ENCODE measurements around the gene EMP1. TPM values are rescaled to one million over a fixed set of nuclear protein-coding genes. Genes with fewer than 3 reads are reported as not detected.

The EMP1 gene
- total and polyA plus RNA-seq, 2 of the 8 experiments (the other 6 are each of a cell fraction or from before 2014, with no cell fraction given) = 0.17 to 0.65 TPM

GRCh38 chr12:13255792-13256691, 59.5 kb downstream of the EMP1 start (continued):
- TF ChIP-seq POLR2A (IDR thresholded peaks at IDR 0.05; ENCODE audit: control extremely low read depth in 1 of 2, low read depth in 2 of 2, low read length in 2 of 2) = peak in 1 of 2 experiments; percentile 65; a peak in 2 of 3 replicates
- TF ChIP-seq HDAC2 (IDR thresholded peaks at IDR 0.05; ENCODE audit: borderline replicate concordance in 1 of 2, low read depth in 2 of 2, low read length in 2 of 2) = no peak
- TF ChIP-seq MAX (IDR thresholded peaks at IDR 0.05) = peak; percentile 53
- TF ChIP-seq SIRT6 (IDR thresholded peaks at IDR 0.05; ENCODE audit: low read length) = no peak
- TF ChIP-seq SUZ12 (IDR thresholded peaks at IDR 0.05; ENCODE audit: low read length) = no peak
- peak; percentile 45 for TF ChIP-seq NANOG (IDR thresholded peaks at IDR 0.05; ENCODE audit: insufficient read depth, low read depth, low read length, poor library complexity, severe bottlenecking)
- 0 out of 2 replicates have a peak, but pooled peaks have one; percentile 17 for TF ChIP-seq TBP (IDR thresholded peaks at IDR 0.05; ENCODE audit: low read depth, low read length)
- TF ChIP-seq ATF3 (IDR thresholded peaks at IDR 0.05; ENCODE audit: insufficient read depth, low read depth, low read length) = 0 out of 2 replicates have a peak, but pooled peaks have one; percentile 29
- peak; percentile 52 for TF ChIP-seq E2F6 (IDR thresholded peaks at IDR 0.05)
- peak; percentile 92 to 100 (median 99) for TF ChIP-seq CTCF (IDR thresholded peaks at IDR 0.05; ENCODE audit: control extremely low read depth in 1 of 3, insufficient read depth in 1 of 3, low read depth in 1 of 3, low read length in 3 of 3)
- TF ChIP-seq RXRA (IDR thresholded peaks at IDR 0.05; ENCODE audit: insufficient read depth, low read depth, low read length) = no peak
- TF ChIP-seq POLR2AphosphoS5 (IDR thresholded peaks at IDR 0.05; ENCODE audit: low read depth, low read length) = peak; percentile 56
- TF ChIP-seq YY1 (IDR thresholded peaks at IDR 0.05; ENCODE audit: low read depth, low read length) = peak; percentile 50; the same call in 1 of the 2 replicates
- TF ChIP-seq MAFK (IDR thresholded peaks at IDR 0.05; ENCODE audit: low read depth, low read length) = peak; percentile 69; the same call in 1 of the 2 replicates
- peak; percentile 82; the same call in 1 of the 2 replicates for TF ChIP-seq TCF12 (IDR thresholded peaks at IDR 0.05; ENCODE audit: low read depth, low read length)
- TF ChIP-seq NRF1 (IDR thresholded peaks at IDR 0.05; ENCODE audit: low read depth, low read length) = no peak
- no peak for TF ChIP-seq FOSL1 (IDR thresholded peaks at IDR 0.05; ENCODE audit: insufficient read depth, low read depth, low read length)
- 0 out of 2 replicates have a peak, but pooled peaks have one; percentile 6 for TF ChIP-seq SP1 (IDR thresholded peaks at IDR 0.05; ENCODE audit: low read depth, low read length)
- TF ChIP-seq BACH1 (IDR thresholded peaks at IDR 0.05; ENCODE audit: low read length) = peak; percentile 87

Measured in H1 (cell line).